ENCODE measurements around the gene SLC26A11.
A peak's percentile ranks its signal among the peaks of the same experiment; 100 is the strongest.
"Not testable (repeated sequence)": the region's sequence is repeated elsewhere in the genome, so short reads cannot be mapped to it uniquely, and the experiment has no call there.

The SLC26A11 gene

GRCh38 chr17:80260791-80261158, 40.5 kb downstream of the SLC26A11 start, which contains the start of gene RNF213:
Gene RNF213, plus strand, starts transcription at chr17:80260852. Its CDS starts 2,830 bp downstream, at chr17:80263682.
- peak in 1 of 2 donors; percentile 23 for DNase-seq (ENCODE audit: low read depth in 2 of 2)

GRCh38 chr17:80261159-80261894, 41.1 kb downstream of the SLC26A11 start:
- peak; percentile 38 to 47 for DNase-seq (ENCODE audit: low read depth in 2 of 2)

- DNase-seq (ENCODE audit: low read depth in 2 of 2): no peak
Measured at GRCh38 chr17:80261895-80262279, 41.7 kb downstream of the SLC26A11 start.

- DNase-seq (ENCODE audit: low read depth in 2 of 2): no peak
Measured at GRCh38 chr17:80262291-80262690, 42.1 kb downstream of the SLC26A11 start.

- no peak for DNase-seq (ENCODE audit: low read depth in 2 of 2)
Measured at GRCh38 chr17:80262775-80263244, 42.6 kb downstream of the SLC26A11 start.

GRCh38 chr17:80263253-80264204, 43.3 kb downstream of the SLC26A11 start:
- peak; percentile 82 to 88 for DNase-seq (ENCODE audit: low read depth in 2 of 2)

GRCh38 chr17:80264205-80265075, 44.2 kb downstream of the SLC26A11 start:
- peak; percentile 44 to 46 for DNase-seq (ENCODE audit: low read depth in 2 of 2)

- peak; percentile 19 to 69 for DNase-seq (ENCODE audit: low read depth in 2 of 2)
Measured at GRCh38 chr17:80265205-80266068, 45.2 kb downstream of the SLC26A11 start.

GRCh38 chr17:80267391-80267790, 47.2 kb downstream of the SLC26A11 start:
- DNase-seq (ENCODE audit: low read depth in 2 of 2): no peak

- no peak for DNase-seq (ENCODE audit: low read depth in 2 of 2)
Measured at GRCh38 chr17:80268427-80268826, 48.2 kb downstream of the SLC26A11 start.

GRCh38 chr17:80269405-80269807, 49.2 kb downstream of the SLC26A11 start:
- no peak for DNase-seq (ENCODE audit: low read depth in 2 of 2)

GRCh38 chr17:80270104-80270503, 49.9 kb downstream of the SLC26A11 start:
- DNase-seq (ENCODE audit: low read depth in 2 of 2): no peak

- peak; percentile 47 for DNase-seq (ENCODE audit: low read depth in 2 of 2)
Measured at GRCh38 chr17:80270836-80271235, 50.6 kb downstream of the SLC26A11 start.

GRCh38 chr17:80272366-80272765, 52.1 kb downstream of the SLC26A11 start:
- DNase-seq (ENCODE audit: low read depth in 2 of 2): no peak

GRCh38 chr17:80274331-80274730, 54.1 kb downstream of the SLC26A11 start:
- no peak for DNase-seq (ENCODE audit: low read depth in 2 of 2)

- no peak for DNase-seq (ENCODE audit: low read depth in 2 of 2)
Measured at GRCh38 chr17:80274871-80275449, 54.7 kb downstream of the SLC26A11 start.

- DNase-seq (ENCODE audit: low read depth in 2 of 2): not testable (repeated sequence)
Measured at GRCh38 chr17:80275857-80276256, 55.6 kb downstream of the SLC26A11 start.

GRCh38 chr17:80277751-80278671, 57.8 kb downstream of the SLC26A11 start:
- DNase-seq (ENCODE audit: low read depth in 2 of 2): no peak

GRCh38 chr17:80279895-80280294, 59.7 kb downstream of the SLC26A11 start:
- DNase-seq (ENCODE audit: low read depth in 2 of 2): no peak

Measured in stimulated activated CD4-positive, alpha-beta T cell treated with anti-CD3 and anti-CD28 coated beads, Interleukin-4, amount 100 ng/mL, for 48 hours (primary cell).